Fibroblast of lung (primary cell): Measurements from ENCODE around the gene NR2C1.

Experiments
- CTCF ChIP-seq, 2 donors: IDR thresholded peaks in 1 of 2; conservative IDR thresholded peaks in 1 of 2; 1 replicate in 1 of 2; 2 replicates in 1 of 2; pipeline ENCODE4 v1.5.1; 2011 to 2012; ENCODE audit warnings: low read length in 2 of 2, control low read depth in 1 of 2, inconsistent platforms in 1 of 2, low read depth in 1 of 2, mild to moderate bottlenecking in 1 of 2
- EZH2 ChIP-seq: IDR thresholded peaks from 2 replicates; pipeline ENCODE4 v1.5.1; 2012; ENCODE audit warnings: low read length, control low read depth, mild to moderate bottlenecking; ENCODE audit errors: missing control alignments

- TF ChIP-seq CTCF (conservative IDR thresholded peaks at IDR 0.05 in 1 of 2, IDR thresholded peaks at IDR 0.05 in 1 of 2; ENCODE audit: low read depth in 1 of 2, low read length in 2 of 2) (no peak), EZH2 (no peak)
Observed at GRCh38 chr12:95060951-95061350, 12.5 kb downstream of the NR2C1 start.
